RWPE1 (cell line): Measurements from ENCODE around the gene C6orf58.

Experiments used
- CTCF ChIA-PET: fragments of 350-600 bp; sonication (Branson Sonifier 250); formaldehyde crosslinking; extraction: SDS; loops from one replicate; lab custom pipeline; 2021; lab: Yijun Ruan, JAX
- POLR2A ChIA-PET: fragments of 400-600 bp; formaldehyde crosslinking; extraction: SDS; loops from one replicate; lab custom pipeline; 2020; ENCODE audit warnings: antibody characterized with exemption; ENCODE audit not compliant: low non-redundant PET; lab: Yijun Ruan, JAX
- DNase-seq: peaks from one replicate; pipeline ENCODE4 v3.0.0; 2012; ENCODE audit warnings: low spot score
- H3K27ac ChIP-seq: fragments of 450-650 bp; 2 replicates; pipeline ENCODE4 v1.5.1; 2017
- CTCF ChIP-seq: fragments of 450-650 bp; conservative IDR thresholded peaks from 2 replicates; pipeline ENCODE4 v1.5.1; 2017; ENCODE audit warnings: low read depth, mild to moderate bottlenecking

Gene C6orf58

DNA sequence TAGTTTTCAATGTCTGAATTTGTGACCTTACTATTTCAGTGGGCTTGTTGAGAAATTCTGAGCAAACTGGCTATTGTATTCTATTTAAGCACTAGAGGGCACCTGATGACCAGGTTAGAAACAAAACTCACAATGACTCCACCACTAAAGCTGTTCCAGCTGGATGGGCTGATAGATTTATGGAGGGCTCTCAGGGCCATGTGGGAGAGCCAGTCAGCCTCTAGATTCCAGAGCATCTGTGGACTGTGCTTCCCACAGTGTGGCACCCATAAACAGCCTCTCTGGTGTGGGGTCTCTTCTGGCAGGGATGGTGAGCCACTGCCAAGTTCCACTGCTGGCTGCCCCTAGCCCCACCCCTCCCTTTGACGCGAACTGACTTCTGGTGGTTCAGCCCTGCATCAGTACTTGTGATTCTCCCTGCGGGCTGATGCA lies 29.2 kb downstream of the C6orf58 start:
- TF ChIP-seq CTCF, result 0 out of 2 replicates have a peak, but pooled peaks have one; percentile 4
- POLR2A ChIA-PET, result no interaction called here
- DNase-seq, result peak; percentile 48
- CTCF ChIA-PET, result interaction anchor here (0.6 to 1.0 kb wide), 8 partner anchors 21 to 447 kb away, joined by 3 to 6 read pairs (median 4); no protein-coding TSS in a partner anchor
- no peak overlapping the region for H3K27ac ChIP-seq

- H3K27ac ChIP-seq, result no peak overlapping the region
- no peak for DNase-seq
- ChIA-PET POLR2A (no interaction called here), CTCF (interaction anchor here (0.7 kb wide), 1 partner anchor 33 kb away, joined by 3 read pairs; no protein-coding TSS in a partner anchor)
- TF ChIP-seq CTCF, result no peak
Measured at GRCh38 chr6:127608554-127609270, 31.7 kb downstream of the C6orf58 start.

DNA sequence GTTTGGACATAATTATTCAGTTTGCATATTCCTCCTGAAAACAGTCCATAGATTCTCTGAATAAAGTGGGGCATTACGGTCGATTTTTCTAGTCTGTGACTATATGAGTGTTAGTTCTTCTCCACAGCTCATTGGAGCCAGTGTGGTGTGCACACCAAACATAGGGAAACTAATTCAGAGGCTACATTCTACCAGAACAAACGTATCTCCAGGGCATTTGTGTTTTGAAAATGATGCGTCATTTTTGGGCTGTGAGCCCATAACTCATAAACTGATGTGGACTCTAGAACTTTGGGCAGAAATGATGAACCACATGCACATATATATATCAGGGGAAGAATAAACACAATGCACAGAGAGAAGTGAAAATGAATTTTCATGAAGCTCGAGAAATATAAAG lies 41.8 kb downstream of the C6orf58 start:
- ChIA-PET POLR2A (no interaction called here), CTCF (interaction anchor here (0.6 to 0.7 kb wide), 2 partner anchors 111 to 847 kb away, joined by 3 to 12 read pairs; no protein-coding TSS in a partner anchor)
- no peak overlapping the region for H3K27ac ChIP-seq
- DNase-seq, result peak; percentile 38
- no peak for TF ChIP-seq CTCF

DNA sequence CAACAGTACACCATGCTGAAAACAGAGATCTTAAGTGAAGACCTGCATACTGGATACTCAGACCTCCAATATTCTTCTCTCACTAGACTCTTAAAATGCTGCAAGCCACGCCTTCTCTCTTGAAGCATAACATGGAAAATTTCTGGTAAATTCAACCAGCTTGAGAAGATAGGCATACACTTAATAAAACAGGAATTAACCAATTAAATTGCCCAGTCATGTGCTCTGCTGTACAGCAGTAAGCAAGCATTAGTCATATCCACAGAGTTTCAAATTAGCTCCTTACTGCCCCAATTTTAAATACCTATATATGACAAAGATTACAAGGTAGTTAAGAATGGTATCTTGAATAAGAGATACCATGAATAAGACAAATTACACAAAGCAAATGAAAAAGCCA lies 53.8 kb downstream of the C6orf58 start:
- DNase-seq, result no peak
- no peak overlapping the region for H3K27ac ChIP-seq
- ChIA-PET POLR2A (no interaction called here), CTCF (no interaction called here)
- no peak for TF ChIP-seq CTCF

DNA sequence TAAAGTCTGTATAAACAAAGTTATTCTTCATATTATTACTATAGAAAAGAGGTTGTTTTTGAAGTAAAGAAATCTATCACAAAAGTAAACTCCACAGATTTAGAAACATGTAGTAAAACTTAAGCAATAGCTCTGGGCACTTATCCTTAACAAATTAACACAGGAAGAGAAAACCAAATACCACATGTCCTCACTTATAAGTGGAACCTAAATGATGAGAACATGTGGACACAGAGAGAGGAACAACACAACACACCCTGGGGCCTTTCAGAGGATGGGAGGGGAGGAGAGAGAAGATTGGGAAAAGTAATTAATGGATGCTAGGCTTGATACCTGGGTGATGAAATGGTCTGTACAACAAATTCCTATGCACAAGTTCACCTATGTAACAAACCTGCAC lies 57.2 kb downstream of the C6orf58 start:
- POLR2A ChIA-PET, result no interaction called here
- no peak for DNase-seq
- no peak overlapping the region for H3K27ac ChIP-seq

GRCh38 chr6:127635091-127635490 lies 58.1 kb downstream of the C6orf58 start:
- ChIA-PET POLR2A (no interaction called here), CTCF (no interaction called here)
- no peak for TF ChIP-seq CTCF
- no peak for DNase-seq
- no peak overlapping the region for H3K27ac ChIP-seq

More for the DNA sequence above, 57.2 kb downstream of the C6orf58 start:
- no peak for TF ChIP-seq CTCF
- CTCF ChIA-PET, result interaction anchor here (1.3 kb wide), 1 partner anchor 8 kb away, joined by 3 read pairs; no protein-coding TSS in a partner anchor
